Head of caudate nucleus (tissue), 42 donors: ENCODE measurements around the gene MARCHF10.
A peak's percentile ranks its signal among the peaks of the same experiment; 100 is the strongest.
"Not testable (repeated sequence)": the region's sequence is repeated elsewhere in the genome, so short reads cannot be mapped to it uniquely, and the experiment has no call there.

ENCODE experiments used
- DNase-seq, 42 donors: peaks; one replicate each; pipeline versions ENCODE4 v3.0.0 to v3.0.0-alpha.2; 2020 to 2021; ENCODE audit warnings: mixed read lengths in 7 of 42
- intact Hi-C: fragments of 100-400 bp; cut with DNase I; formaldehyde crosslinking; loops from one replicate; pipeline ENCODE4 v1.15.0; 2022

MARCHF10 gene

DNA sequence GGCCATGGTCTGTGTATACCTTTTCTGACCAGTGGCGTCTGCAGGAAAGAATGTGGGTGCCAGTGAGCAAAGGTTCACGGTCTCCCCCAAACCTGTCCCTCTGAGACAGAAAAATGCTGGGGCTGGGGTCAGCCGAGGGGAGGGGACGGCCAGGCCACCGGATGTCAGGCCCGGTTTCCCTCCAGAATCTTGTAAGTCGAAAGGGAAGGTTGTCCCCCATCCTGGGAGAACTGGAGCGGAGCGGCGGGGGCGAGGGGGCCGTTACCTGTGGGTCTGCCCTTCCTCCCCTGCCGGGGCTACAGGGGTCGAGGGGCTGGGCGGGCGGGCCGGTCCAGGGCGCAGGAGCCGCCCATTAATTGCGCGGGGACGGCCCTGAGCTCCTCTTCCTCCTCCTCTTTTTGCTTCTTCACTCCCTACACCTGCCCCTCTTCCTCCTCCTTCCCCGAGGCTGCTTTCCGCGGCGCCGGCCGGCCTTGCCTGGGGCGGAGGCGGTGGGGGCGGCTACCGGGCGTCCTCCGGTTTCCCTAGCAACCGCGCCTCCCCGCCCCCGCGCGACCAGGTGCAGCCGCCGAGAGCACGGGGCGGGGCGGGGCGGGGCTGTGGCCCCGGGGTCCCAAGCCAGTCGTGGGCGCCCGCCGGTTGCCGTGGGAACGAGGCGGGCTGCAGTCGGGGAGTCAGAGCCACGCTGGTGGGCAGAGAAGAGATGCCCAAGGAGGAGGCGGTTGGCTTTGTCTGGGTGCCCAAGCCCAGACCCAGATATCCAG lies at the start of gene MARCHF10:
MARCHF10 (minus strand) TSS at position 503 of the 764 bp plus-strand sequence. CDS start 6,579 bp downstream, outside the sequence.
- DNase-seq, result peak in 41 of 42 donors; percentile 21 to 89 (median 67)
- intact Hi-C loops, result no loop called here

GRCh38 chr17:62857526-62857925 lies 49.4 kb upstream of the MARCHF10 start:
- intact Hi-C loops, result no loop called here
- no peak for DNase-seq

GRCh38 chr17:62856594-62856993 lies 48.5 kb upstream of the MARCHF10 start:
- peak in 6 of 42 donors; percentile 17 to 58 (median 32) for DNase-seq
- intact Hi-C loops, result no loop called here

DNA sequence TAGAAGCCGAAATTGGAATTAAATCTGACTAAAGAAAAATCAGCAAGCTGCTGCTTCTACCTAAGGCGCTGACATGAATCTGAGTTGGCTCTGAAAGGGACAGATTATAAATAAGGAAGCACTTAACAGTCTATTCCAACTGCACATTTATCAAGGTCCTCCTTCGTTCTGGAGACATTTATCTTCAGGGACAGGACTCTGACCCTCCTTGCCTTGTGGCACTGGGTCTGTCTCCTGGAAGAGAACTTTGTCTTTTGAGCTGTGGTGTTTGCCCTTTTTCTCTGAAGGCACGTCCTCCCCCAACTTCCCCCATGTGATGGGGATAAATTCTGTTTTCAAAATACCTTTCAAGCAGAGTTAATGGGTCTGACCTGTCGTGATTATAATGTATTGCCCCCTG lies 47.0 kb upstream of the MARCHF10 start:
- intact Hi-C loops, result no loop called here
- DNase-seq, result no peak

GRCh38 chr17:62854098-62854680 lies 46.1 kb upstream of the MARCHF10 start:
- no peak for DNase-seq
- intact Hi-C loops, result no loop called here

GRCh38 chr17:62852195-62852594 lies 44.1 kb upstream of the MARCHF10 start:
- no peak for DNase-seq
- intact Hi-C loops, result no loop called here

DNA sequence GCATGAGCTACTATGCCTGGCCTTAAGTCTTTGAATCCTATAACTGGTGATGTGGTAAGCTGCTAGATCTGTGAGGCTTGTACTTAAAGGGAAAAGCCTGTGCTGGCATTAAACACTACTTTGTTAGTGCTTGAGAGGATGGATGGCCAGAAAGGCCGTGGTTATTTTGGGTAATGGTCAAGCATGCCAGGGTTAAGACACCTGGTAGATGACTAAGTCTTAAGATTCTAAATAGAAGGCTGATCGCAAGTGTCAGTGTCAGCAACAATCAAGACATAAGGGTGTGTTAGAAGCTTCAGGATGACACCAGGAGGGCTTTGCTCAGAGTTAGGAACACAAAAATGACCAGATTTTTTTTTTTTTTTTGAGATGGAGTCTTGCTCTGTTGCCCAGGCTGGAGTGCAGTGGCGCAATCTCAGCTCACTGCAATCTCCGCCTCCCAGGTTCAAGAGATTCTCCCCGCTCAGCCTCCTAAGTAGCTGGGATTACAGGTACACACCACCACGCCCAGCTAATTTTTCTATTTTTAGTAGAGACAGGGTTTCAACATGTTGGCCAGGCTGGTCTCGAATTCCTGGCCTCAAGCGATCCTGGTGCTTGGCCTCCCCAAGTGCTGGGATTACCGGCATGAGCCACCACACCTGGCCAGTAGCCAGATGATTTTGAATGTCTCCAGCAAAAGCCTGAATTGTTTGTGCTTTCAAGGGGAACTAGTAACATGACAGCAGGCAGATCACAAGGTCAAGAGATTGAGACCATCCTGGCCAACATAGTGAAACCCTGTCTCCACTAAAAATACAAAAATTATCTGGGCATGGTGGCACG lies 41.7 kb upstream of the MARCHF10 start:
- DNase-seq, intact Hi-C loops: not testable (repeated sequence)

- DNase-seq, result no peak
- intact Hi-C loops, result no loop called here
These were observed 40.2 kb upstream of the MARCHF10 start for GRCh38 chr17:62848334-62848733.

GRCh38 chr17:62847426-62847825 lies 39.3 kb upstream of the MARCHF10 start:
- no peak for DNase-seq

GRCh38 chr17:62840871-62841270 lies 32.8 kb upstream of the MARCHF10 start:
- intact Hi-C loops, result no loop called here
- no peak for DNase-seq

More at GRCh38 chr17:62847426-62847825, 39.3 kb upstream of the MARCHF10 start:
- intact Hi-C loops, result no loop called here

DNA sequence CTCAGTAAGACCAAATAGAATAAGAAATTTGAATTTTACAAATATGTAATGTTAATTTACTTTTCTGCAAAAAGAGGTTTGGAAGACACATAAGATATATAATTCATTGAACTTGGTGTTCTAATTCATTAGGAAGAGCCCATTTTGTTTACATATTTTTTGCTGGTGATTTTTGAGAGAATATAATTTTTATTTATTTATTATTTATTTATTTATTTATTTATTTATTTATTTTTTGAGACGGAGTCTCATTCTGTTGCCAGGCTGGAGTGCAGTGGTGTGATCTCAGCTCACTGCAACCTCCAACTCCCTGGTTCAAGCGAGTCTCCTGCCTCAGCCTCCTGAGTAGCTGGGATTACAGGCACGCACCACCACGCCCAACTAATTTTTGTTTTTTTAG lies 25.7 kb upstream of the MARCHF10 start:
- intact Hi-C loops, result not testable (repeated sequence)

DNA sequence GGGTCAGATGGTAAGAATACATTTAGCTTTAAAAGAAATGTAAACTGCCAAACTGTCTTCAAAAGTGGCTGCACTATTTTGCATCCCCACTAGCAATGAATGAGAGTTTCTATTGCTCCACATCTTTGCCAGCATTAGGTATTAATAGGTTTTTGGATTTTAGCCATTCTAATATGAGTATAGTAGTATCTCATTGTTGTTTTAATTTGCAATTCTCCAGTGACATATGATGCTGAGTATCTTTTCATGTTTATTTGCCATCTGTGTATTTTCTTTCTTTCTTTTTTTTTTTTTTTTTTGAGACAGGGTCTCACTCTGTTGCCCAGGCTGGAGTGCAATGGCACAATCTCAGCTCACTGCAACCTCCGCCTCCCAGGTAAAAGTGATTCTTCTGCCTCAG lies 24.3 kb upstream of the MARCHF10 start:
- intact Hi-C loops, result no loop called here
- DNase-seq, result no peak

More for the DNA sequence above, 25.7 kb upstream of the MARCHF10 start:
- not testable (repeated sequence) for DNase-seq

DNA sequence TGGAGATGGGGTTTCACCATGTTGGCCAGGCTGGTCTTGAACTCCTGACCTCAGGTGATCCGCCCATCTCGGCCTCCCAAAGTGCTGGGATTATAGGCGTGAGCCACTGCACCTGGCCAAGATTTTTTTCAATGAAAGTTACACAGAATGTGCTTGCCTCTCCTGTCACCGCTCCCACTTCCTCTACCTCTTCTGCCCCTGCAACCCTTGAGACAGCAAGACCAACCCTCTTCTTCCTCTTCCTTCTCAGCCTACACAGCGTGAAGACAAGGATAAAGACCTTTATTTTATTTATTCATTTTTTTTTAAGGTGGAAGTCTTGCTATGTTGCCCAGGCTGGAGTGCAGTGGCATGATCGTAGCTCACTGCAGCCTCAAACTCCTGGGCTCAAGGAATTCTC lies 23.0 kb upstream of the MARCHF10 start:
- DNase-seq, intact Hi-C loops: not testable (repeated sequence)

GRCh38 chr17:62827746-62828485 lies 19.8 kb upstream of the MARCHF10 start:
- peak in 6 of 42 donors; percentile 10 to 49 (median 23) for DNase-seq
- intact Hi-C loops, result no loop called here

DNA sequence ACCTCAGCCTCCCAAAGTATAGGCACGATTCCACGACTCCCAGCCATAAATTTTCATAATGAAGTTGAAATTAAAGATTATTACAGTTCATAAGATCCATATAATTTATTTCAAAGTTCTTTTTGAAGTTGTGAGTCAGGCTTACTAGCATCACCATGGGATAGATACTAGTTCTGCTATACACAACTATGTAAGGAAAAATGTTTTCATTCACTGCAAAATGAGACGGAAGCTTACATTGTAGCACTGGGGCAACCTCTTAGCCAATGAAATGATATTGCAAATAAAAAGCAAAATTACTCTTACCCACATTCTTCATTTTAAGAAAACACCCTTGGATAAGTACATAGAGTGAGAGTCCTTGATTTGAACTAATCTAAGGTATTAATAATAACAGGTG lies 18.8 kb upstream of the MARCHF10 start:
- intact Hi-C loops, result no loop called here
- DNase-seq, result no peak

- DNase-seq, result no peak
- intact Hi-C loops, result no loop called here
These were observed 17.1 kb upstream of the MARCHF10 start for GRCh38 chr17:62825182-62825581.

- no peak for DNase-seq
- intact Hi-C loops, result no loop called here
These were observed 16.4 kb upstream of the MARCHF10 start for GRCh38 chr17:62824290-62825131.
